Activated naive CD4-positive, alpha-beta T cell (primary cell): ENCODE data around the gene DDX3X.
A peak's percentile ranks its signal among the peaks of the same experiment; 100 is the strongest.
"Not testable (repeated sequence)": the region's sequence is repeated elsewhere in the genome, so short reads cannot be mapped to it uniquely, and the experiment has no call there.

Experiments used
- DNase-seq, 4 experiments: peaks; one replicate each; lab custom pipeline; 2025; lab: John Stamatoyannopoulos, UW

Gene DDX3X

DNA sequence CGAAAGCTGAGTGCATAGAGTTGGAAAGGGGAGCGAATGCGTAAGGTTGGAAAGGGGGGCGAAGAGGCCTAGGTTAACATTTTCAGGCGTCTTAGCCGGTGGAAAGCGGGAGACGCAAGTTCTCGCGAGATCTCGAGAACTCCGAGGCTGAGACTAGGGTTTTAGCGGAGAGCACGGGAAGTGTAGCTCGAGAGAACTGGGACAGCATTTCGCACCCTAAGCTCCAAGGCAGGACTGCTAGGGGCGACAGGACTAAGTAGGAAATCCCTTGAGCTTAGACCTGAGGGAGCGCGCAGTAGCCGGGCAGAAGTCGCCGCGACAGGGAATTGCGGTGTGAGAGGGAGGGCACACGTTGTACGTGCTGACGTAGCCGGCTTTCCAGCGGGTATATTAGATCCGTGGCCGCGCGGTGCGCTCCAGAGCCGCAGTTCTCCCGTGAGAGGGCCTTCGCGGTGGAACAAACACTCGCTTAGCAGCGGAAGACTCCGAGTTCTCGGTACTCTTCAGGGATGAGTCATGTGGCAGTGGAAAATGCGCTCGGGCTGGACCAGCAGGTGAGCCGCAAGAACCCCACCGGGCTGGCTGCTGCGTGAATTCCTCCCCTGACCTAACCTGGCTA, at the start of gene DDX3X:
DDX3X (plus strand) TSS at position 419 of the 619 bp plus-strand sequence; CDS start at position 510, 91 bp downstream.
- peak; percentile 68 to 94 (median 82) for DNase-seq

DNA sequence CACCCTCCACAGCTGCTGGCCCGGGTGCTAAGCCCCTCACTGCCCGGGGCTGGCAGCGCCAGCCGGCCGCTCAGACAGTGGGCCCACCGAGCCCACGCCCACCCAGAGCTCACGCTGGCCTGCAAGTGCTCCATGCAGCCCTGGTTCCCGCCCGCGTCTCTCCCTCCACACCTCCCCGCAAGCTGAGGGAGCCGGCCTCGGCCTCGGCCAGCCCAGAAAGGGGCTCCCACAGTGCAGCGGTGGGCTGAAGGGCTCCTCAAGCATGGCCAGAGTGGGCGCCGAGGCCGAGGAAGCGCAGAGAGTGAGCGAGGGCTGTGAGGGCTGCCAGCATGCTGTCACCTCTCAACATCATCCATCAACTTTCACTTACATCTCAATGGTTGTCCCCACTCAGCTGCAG, 48.0 kb upstream of the DDX3X start:
- not testable (repeated sequence) for DNase-seq

DNA sequence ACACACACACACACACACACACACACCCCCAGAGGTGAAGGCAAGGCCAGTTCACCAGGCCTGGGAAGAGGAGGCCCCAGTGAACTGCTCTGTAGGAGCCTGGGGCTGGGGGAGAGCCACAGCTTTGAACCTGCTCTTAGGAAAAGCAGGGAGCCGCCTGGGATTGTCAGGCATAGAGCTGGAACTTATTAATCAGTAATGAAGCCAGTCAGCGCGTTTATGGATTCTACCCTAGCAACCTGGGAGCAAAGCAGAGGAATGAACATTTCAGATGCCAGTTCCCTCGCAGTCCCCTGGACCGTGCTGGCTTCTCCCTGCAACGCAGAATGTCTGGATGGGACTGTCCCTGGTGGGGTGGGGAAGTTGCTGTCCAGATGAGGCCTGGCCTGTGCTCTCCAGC, 45.3 kb upstream of the DDX3X start:
- no peak for DNase-seq

DNA sequence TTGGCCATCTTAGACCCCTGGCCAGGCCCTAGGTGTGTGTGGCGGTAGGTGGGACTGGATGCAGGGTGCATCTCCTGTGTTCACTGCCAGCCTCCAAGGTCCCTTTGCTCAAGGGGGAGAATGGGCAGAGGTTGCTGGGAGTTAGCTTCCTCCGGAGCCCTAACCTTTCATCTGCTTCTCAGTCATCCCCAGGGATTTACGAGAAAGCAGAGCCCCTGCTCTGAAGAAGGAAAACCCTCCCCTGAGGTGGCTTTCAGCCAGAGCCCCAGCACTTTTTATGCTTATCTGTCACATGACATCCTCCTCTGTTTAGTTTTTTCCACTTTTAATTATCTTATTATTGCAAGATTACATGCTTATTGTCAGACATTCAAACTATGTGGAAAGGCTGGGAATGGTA, 44.9 kb upstream of the DDX3X start:
- DNase-seq, result no peak

DNA sequence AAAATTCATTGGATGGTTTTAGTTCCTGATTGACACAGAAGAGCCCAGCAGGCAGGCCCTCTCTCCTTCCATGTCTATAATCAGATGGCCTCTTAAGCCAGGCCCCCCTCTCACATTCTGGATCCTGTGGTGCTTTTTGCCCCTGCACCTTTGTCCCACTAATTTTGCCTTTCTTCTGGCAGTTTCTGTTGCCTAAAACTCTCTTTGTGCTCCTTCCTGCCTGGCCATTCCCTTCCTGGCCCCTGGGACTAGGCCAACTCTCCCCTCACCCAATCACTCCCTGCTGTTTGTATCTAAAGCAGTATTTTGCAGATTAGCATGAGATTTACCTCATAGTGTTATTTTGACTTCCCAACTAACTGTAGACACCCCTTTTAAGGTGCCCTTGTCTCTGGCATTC, 42.7 kb upstream of the DDX3X start:
- DNase-seq, result no peak

DNA sequence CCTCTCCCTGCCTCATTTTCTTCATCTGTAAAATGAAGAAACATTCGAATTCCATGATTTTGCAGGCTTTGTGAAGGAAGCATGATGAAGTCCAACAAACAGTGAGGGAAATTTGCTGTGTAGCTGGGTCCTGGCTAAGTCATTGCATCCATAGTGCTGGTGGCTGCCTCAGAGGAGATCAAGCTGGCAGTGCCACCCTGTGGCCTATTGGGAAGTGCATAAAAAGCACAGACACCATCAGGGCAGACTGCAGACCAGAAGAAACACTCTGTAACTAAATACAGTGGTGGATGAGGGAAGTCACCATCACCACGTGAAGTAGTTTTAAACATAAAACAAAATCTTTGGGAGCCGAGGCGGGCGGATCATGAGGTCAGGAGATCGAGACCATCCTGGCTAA, 40.7 kb upstream of the DDX3X start:
- no peak for DNase-seq

DNA sequence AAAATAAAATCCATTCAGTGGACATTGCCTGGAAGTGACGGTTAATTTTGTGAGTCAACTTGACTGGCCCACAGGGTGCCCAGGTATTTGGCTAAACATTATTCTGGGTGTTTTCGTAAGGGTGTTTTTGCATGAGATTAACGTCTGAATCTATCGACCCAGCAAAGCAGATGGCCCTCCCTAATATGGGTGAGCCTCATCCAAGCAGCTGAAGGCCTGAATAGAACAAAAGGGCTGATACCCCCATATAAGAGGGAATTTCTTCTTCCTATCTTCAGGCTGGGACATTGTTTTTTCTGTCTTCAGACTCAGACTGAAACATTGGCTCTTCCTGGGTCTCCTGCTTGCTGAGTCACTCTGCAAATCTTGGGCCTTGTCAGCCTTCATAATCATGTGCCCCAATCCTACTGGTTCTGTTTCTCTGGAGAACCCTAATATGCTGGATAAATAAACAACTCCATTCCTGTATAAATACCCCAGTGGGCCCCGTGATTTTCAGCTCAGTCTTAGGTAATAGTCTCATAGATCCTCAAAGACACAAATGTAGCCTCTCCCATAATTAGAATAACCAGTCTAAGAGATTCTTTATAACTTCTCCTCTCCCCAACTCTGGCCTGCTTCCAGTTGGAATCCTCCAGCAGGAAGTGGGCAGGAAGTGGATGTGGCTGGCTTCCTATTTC, 33.1 kb upstream of the DDX3X start:
- no peak for DNase-seq

DNA sequence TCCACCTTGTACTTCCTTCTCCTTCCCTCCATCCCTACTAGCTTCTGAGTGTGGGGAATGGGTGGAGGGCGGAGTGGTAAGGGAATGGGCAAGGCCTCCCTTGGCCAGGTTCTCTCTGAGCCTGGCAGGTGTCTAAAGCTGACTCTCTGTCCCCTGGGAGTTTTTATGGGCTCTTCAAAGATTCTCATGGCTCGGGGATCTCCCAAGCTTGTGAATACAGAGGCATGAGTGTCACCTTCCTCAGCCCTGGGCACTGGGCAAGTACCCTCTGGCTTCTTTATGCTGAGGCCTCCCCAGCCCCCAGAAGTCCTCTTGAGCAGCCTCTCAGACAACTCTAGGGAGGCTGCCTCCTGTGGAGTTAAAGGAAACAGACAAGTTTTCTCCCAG, 32.5 kb upstream of the DDX3X start:
- no peak for DNase-seq

DNA sequence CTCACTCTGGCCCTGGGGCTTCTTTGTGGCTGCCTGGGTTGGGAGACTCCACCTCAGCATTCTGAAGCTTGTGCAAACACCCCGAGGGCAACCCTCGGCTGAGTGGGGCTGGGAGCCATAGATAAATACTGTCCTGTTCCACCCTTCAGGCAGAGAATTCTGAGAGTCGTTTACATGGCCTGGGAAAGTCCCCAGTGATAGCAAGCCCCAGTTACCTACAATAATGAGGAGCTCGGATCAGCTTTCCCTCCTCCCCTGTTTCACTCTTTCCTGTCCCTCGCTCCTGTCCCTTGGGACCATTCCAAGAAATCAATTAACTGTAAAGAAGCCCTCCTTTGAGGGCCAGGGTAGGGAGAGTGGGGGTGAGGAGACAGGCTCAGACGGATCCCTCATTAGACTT, 31.6 kb upstream of the DDX3X start:
- DNase-seq, result no peak

DNA sequence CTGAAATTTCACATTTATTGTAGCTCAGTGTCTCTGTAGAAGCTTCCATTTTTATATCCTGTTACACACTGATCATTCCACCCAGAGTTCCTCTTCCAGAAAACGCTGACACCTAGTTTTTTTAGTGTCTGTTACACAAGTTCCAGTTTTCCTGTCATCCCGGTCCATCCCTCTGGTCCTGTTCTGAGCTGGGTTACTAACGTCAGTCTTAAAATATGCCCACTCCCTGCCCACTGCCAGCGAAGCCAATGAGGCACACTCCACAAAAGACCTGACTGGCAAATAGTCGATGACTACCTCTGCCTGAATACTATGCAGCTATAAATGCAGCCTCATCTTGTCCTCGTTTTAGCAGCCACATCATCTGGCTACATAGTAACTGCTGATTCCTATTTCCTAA, 30.9 kb upstream of the DDX3X start:
- DNase-seq, result no peak

DNA sequence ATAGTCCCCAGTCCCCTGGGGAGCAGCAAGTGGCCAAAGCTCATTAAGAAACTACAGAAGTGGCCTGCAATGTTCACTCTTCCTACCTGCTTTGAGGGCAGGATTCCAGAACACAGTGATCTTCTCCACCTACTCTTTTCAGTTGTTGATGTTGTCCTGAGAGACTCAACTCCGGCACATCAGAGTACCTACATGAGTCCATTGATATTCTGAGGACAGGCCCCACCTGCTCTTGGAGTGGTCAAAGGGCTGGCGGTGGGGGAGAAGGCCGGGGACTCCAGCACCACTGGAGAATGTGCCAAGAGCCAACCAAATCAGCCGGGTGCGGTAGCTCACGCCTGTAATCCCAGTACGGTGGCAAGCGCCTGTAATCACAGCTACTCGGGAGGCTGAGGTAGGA, 29.8 kb upstream of the DDX3X start:
- no peak for DNase-seq

DNA sequence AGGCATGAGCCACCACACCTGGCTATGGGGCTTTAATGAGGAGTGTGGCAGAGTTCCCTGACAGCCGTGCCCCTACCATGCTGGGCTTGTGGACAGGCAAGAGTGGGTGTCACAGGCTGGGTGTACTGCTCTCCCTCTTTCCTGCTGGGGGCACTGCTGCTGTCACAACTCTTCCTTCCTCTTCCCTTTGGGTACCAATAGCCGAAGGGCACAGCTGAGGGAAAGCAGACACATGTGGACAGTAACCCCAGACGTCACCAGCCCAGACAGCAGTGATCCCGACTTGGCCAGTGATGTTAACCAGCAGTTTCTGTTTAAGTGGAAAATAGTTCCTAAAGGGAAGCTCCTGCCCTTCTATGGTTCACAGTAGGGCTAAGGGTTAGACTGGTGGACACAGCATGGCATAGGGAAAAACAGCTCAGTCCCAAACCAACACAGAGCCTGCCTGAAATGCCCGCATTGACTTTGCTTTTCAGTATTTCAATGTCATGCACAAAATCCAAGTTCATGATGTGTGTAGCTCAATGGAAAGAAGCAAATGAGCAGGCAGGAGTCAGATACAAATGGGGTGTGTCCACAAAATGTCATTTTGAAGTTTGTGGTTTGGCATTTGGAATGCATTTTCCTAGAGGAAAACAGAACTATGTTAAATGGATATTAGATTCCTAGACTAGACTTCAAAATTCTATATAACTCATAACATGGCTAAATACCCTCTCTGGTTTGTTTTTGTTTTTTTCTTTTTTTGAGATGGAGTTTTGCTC, 24.9 kb upstream of the DDX3X start:
- no peak for DNase-seq

DNA sequence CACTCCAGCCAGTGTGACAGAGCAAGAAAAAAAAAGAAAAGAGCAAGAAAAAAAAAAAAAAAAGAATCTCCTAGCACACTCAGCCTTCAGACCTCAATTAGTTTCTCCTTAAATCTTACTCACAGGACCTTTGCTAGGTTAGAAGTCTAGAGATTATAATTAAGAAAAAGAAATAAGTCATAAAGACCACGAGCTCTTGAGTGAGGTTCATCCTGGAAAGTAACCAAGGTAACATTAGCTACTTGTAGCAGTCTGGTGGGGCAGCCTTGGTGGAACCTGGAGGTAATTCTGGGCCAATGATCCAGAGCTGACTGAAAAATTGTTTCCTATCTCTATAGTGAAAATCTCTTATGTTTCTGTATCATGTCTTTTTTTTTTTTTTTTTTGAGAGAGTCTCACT, 21.2 kb upstream of the DDX3X start:
- no peak for DNase-seq

DNA sequence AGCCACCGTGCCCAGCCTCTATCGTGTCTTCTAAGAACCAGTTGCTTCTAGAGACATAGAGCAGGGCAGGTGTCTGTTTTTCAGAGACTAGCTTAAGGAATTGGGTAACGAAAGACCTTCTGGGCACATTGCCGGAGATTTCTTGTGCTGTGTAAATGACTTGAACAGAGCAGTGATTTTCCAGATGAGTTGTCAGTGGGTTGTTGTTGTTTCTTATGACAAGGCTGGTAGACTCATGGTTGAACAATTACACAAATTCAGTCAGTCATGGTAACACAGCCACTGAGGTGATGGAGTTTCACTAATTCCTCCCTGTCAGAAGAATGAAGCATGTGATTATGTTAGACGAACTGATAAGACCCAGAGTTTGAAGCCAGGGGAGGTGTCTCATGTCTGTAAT, 20.5 kb upstream of the DDX3X start:
- DNase-seq, result no peak

DNA sequence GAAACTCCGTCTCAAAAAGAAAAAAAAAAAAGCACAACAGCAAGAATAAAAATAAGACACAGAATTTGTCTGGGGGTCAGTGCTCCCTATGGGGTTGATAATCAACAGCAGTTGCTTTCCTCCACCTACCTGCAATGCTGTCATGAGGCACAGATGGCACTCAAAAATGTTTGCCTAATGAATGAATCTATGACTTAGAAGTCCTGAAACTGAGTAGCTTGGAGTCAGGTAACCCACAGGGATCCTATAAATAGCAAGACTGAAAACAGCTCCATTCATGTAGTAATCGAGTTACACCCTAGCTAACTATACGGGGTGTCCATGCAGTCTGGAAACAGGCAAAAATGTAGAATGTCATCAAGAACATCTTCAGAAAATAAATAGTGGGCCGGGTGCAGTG, 19.8 kb upstream of the DDX3X start:
- DNase-seq, result no peak

DNA sequence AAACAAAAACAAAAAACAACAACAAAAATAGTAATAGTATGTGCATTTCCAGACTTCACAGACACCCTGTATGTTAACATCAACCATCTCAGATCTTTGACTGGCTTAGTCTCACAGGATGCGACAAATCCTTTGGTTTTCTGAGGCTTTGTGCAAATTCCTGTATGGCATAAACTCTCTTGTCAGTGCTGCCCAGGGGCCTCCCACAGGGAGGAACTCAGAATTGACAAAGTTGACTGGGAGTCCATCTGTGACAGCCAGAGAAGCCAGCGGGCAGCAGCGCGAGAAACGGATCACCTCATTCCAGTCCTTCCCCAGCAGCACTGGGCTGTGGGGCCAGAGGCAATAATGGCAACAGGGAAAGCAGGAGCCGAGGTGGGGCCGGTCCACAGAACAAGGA, 19.1 kb upstream of the DDX3X start:
- no peak for DNase-seq

DNA sequence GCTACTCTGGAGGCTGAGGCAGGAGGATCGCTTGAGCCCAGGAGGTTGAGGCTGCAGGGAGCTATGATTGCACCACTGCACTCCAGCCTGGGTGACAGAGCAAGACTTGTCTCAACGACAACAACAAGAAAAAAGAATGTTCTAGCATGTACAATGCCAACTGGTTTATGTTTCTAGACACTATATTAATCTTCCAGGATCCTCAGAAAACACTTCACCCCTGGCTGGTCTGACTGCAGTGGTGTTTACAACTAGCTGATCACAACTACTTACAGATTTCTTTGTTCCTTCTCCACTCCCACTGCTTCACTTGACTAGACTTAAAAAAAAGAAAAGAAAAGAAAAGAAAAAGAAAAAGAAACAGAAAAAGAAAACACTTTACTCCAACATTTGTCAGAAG, 17.7 kb upstream of the DDX3X start:
- not testable (repeated sequence) for DNase-seq

DNA sequence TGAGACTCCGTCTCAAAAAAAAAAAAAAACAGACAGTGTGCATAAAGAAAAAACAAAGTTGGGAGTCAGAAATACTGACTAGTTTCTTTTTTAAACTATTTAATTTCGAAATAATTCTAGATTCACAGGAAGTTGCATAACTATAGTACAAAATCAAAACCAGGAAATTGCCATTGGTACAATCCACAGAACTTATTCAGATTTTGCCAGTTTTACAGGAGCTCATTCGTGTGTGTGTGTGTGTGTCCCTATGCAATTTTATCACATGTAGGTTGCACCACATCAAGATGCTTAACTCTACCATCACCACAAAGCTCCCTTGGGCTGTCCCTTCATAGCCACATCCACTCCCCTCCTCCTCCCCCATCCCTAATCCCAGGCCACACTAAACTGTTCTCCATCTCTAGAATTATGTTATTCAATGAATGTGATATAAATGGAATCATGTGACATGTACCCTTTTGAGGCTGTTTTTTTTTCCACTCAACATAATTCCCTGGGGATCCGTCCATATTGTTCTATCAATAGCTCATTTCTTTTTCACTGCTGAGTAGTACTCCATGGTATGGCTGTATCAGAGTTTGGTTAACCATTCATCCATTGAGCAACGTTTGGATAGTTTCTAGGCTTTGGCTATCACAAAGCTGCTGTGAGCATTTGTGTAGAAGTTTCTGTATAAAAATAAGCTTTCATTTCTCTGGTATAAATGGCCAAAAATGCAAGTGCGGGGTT, 16.3 kb upstream of the DDX3X start:
- DNase-seq, result no peak

DNA sequence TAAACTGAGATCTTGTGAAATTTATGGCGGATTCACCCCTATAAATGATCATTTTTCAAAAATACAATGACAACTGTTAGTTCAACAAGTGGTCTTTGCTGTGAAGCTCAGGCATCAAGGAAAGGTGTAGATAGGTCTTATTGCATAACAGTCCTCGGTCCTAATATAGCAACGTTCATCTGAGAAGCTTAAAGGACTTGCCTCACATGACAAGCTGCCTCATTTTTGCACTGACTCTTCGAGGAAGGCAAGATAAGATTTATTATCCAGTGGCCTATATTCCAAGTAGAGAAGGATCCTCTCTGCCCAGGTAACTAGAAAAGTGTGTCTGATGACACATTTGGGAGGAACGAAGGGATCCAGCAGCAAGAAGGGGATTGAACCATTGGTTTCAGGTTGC, 13.6 kb upstream of the DDX3X start:
- no peak for DNase-seq

DNA sequence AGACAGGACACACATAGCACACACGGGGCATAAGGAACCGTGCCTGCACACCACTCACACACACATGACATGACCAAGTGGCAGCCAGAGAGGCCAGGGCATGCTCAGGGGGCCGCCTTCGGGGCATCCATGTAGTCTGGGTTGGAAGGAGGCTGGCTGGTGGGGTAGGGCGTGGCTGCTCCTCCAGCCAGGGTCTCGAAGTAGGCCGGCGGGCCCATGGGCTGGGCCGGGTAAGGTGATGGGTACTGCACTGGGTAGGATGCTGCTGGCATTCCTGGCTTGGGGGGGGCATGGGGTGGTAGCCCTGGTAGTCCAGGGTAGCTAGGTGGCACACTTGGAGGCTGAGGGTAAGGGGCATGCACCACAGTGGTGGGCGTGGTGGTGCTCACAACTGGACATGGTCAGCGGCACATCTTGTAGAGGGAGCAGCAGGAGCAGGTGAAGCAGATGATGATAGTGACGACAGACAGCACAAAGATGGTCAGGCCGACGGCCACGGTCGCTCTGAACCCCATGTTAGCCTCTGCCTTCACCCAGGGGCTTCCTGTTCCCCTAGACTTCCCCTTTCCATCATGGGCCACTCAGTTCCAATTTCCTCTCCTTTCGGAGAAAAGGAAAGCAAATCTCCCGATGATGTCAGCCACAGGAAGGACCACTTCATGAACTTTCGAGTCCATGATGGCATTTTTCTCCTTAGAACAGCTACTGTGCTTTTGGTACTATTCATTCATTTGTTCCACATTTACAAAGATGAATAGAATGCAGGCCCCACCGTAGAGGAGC, 10.9 kb upstream of the DDX3X start:
- DNase-seq, result no peak

DNA sequence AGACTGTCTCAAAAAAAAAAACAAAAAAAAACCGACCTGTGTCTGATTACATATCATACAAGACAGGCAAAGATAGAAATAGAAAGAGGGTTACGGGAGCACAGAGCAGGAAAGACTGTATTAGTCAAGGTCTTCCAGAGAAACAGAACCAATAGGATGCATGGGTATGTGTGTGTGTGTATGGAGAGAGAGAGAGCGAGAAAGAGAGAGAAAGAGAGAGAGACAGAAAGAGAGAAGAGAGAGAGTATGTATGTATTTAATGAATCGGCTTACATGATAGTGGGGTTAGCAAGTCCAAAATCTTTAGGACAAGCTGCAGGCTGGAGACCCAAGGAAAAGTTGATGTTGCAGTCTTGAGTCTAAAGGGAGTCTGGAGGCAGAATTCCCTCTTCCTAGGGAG, 7.5 kb upstream of the DDX3X start:
- DNase-seq, result no peak

DNA sequence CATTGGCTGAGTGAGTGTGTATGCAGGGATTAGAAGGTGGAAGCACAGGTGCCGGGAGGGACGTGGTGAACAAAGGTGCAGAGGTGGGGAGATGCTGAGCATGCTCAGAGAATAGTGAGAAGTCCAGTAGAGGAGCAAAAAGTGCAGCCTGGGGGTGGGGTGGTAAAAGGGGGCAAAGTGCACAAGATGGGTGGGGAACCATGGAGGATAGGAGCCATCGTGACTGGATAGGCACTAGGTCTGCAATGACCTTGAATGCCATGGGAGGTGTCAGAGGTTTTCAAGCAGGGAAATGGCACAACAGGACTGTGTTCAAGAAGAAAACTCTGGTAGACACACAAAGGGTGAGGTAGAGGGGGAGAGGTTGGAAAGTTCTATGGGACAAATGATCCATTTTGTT, 6.6 kb upstream of the DDX3X start:
- no peak for DNase-seq
